T-helper 17 cell (primary cell): Measurements from ENCODE around the gene TRANK1. TPM values are rescaled to one million over a fixed set of nuclear protein-coding genes. Genes with fewer than 3 reads are reported as not detected.
A peak's percentile ranks its signal among the peaks of the same experiment; 100 is the strongest.
"Not testable (repeated sequence)": the region's sequence is repeated elsewhere in the genome, so short reads cannot be mapped to it uniquely, and the experiment has no call there.

Experiments
- ATAC-seq: fragments of 150-1000 bp; cut with Tn5 transposase; 2 replicates; pipeline ENCODE4 v1.10.0; 2021; ENCODE audit warnings: mild to moderate bottlenecking, moderate library complexity
- DNase-seq, 3 donors: peaks; one replicate each; pipeline versions ENCODE4 v3.0.0 to v3.0.0-alpha.2; 2020 to 2021
- H3K9me3 ChIP-seq: one replicate; pipeline ENCODE4 v1.7.0; 2013; ENCODE audit warnings: low read length, mild to moderate bottlenecking; ENCODE audit not compliant: control insufficient read depth, poor library complexity, severe bottlenecking
- H3K27ac Mint-ChIP-seq: one replicate; pipeline ENCODE4 v1.8.0; 2022; ENCODE audit warnings: mild to moderate bottlenecking, moderate library complexity, mixed read lengths
- H3K27me3 Mint-ChIP-seq: one replicate; pipeline ENCODE4 v1.8.0; 2022; ENCODE audit warnings: mixed read lengths
- H3K36me3 Mint-ChIP-seq: one replicate; pipeline ENCODE4 v1.8.0; 2022; ENCODE audit warnings: low read depth, mixed read lengths
- H3K4me1 Mint-ChIP-seq: one replicate; pipeline ENCODE4 v1.8.0; 2022; ENCODE audit warnings: mild to moderate bottlenecking, mixed read lengths
- H3K4me3 Mint-ChIP-seq: one replicate; pipeline ENCODE4 v1.8.0; 2022; ENCODE audit warnings: mild to moderate bottlenecking, moderate library complexity, mixed read lengths
- total RNA-seq, 4 donors: library from RNA in 2 of 4; stranded (reverse) in 2 of 4; gene quantifications; one replicate each; pipeline ENCODE4 v1.2.3 and lab custom pipeline; 2022 to 2026

The TRANK1 gene
- total RNA-seq, 2 donors from 2014 or later: 64.7 to 89.7 TPM

DNA sequence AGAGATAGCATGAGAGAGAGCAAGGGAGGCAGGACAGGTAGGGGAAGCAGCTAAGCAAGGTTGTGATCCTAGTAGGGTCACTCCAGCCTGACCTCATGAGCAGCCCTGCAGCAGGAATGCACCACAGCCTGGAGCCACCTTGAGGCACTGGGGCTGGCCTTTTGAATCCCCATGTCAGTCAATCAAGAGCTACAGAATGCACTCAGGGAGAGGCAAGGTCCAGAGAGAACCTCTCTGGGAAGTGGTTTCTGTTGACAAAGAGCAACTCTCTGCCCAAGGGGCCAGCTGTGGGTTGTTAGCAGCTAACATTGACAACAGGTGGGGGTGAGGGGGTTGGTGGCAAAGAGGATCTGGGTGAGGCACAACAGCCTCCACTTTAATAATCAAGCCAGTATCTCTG is 54.6 kb downstream of the TRANK1 start:
- H3K36me3 Mint-ChIP-seq: peaks cover 6% of the 10 kb centered on the region
- no peak for DNase-seq

DNA sequence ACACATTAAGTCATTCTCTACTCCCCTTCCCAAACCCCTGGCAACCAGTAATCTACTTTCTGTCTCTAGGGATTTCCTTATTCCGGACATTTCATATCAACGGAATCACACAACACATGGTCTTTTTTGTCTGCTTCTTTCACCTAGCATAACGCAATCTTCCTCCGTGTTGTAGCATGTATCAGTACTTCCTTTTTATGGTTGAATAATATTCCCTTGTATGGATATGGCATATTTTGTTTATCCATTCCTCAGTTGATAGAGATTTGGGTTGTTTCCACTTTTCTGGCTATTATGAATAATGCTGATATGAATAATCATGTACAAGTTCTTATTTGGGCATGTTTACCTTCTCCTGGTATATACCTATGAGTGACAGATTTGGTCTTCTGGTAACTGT is 63.1 kb downstream of the TRANK1 start:
- peak overlapping the region; percentile 77 for H3K27ac Mint-ChIP-seq
- no peaks in the 10 kb centered on the region for H3K27me3 Mint-ChIP-seq
- no peaks in the 10 kb centered on the region for H3K9me3 ChIP-seq
- DNase-seq (no peak), ATAC-seq (no peak)
- peaks cover 15% of the 10 kb centered on the region for H3K36me3 Mint-ChIP-seq
- H3K4me3 Mint-ChIP-seq: no peak overlapping the region
- H3K4me1 Mint-ChIP-seq: peaks cover 32% of the 10 kb centered on the region

More for the DNA sequence above, 54.6 kb downstream of the TRANK1 start:
- Mint-ChIP-seq H3K4me1 (peaks cover 26% of the 10 kb centered on the region), H3K4me3 (no peak overlapping the region), H3K27me3 (no peaks in the 10 kb centered on the region), H3K27ac (peak overlapping the region; percentile 91)
- ATAC-seq: no peak
- no peaks in the 10 kb centered on the region for H3K9me3 ChIP-seq

DNA sequence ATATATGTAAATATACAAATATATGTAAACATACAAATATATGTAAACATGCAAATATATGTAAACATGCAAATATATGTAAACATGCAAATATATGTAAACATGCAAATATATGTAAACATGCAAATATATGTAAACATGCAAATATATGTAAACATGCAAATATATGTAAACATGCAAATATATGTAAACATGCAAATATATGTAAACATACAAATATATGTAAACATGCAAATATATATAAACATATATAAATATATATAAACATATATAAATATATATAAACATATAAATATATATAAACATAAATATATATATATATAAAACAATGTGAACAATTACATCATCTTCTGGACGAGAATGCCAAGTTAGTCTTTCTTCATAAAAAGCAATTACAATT is 65.0 kb downstream of the TRANK1 start:
- ATAC-seq, H3K27me3 Mint-ChIP-seq, H3K4me3 Mint-ChIP-seq, DNase-seq, H3K9me3 ChIP-seq, H3K27ac Mint-ChIP-seq: not testable (repeated sequence)
- Mint-ChIP-seq H3K36me3 (peaks cover 12% of the 10 kb centered on the region), H3K4me1 (peaks cover 45% of the 10 kb centered on the region)

DNA sequence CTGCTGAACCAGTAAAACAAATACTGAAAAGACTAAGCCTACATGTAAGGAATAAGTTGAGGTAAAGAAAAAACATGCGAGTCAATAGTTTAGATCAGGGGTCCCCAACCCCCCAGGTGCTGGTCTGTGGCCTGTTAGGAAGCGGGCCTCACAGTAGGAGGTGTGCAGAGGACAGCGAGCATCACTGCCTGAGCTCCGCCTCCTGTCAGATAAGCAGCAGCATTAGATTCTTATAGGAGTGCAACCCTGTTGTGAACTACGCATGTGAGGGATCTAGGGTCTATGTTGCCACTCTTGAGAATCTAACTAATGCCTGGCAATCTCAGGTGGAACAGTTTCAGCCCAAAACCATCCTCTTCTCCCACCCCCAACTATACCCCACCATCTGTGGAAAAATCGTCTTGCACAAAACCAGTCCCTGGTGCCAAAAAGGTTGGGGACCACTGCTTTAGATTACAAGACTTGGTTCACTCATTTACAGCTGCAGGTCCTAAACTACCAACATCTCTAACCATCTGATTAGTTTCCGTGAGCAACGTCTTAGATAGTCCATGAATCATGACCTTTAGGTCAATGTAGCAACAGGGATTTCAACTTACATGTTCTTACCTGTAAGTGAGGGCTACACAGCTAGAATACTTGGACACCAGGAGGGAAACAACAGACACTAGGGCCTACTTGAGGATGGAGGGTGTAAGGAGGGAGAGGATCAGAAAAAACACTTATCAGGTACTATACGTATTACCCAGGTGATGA is 66.7 kb downstream of the TRANK1 start:
- peak overlapping the region; percentile 99 for H3K27ac Mint-ChIP-seq
- peak overlapping the region; percentile 25 for H3K4me3 Mint-ChIP-seq
- ATAC-seq (no peak), DNase-seq (no peak)
- H3K27me3 Mint-ChIP-seq: no peaks in the 10 kb centered on the region
- H3K9me3 ChIP-seq: no peaks in the 10 kb centered on the region
- H3K4me1 Mint-ChIP-seq: peaks cover 39% of the 10 kb centered on the region
- H3K36me3 Mint-ChIP-seq: peaks cover 6% of the 10 kb centered on the region

DNA sequence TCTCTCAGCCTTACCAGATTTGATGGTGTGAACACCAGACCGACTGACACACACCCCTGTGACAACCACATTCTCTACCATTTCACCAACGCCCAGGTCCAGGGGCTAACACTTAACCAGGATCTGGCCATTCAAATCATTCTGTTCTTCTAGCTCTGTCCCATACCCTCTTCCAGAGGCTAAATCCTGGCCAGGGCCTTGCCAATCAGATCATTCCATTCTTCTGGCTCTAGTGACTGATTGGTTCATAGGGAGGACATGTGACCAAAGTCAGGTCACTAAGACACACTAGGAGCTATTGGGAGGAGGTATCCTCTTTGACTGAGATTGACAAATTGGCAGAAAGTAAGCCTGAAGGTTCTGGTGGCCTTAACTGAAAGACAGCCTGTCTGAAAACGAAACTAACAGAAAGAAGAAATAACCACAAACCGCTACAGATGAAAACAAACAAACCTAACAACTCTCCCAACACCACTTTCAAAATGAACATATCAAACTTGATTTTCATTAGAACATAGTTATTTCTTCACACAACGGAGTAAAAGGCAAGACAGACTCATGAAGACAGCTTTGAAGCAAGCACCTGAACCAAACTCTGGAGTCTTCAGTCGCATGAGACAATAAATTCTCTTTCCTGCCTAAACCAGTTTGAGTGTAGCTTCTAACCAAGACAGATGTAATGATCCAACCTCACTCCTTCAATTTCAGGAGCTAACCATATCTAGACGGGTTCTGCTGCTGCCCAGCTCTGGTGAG is 68.5 kb downstream of the TRANK1 start:
- ATAC-seq (peak; percentile 97), DNase-seq (no peak)
- Mint-ChIP-seq H3K27ac (peak overlapping the region; percentile 99), H3K4me1 (peaks cover 43% of the 10 kb centered on the region), H3K36me3 (peaks cover 7% of the 10 kb centered on the region), H3K27me3 (no peaks in the 10 kb centered on the region), H3K4me3 (peak overlapping the region; percentile 89)
- H3K9me3 ChIP-seq: no peaks in the 10 kb centered on the region

DNA sequence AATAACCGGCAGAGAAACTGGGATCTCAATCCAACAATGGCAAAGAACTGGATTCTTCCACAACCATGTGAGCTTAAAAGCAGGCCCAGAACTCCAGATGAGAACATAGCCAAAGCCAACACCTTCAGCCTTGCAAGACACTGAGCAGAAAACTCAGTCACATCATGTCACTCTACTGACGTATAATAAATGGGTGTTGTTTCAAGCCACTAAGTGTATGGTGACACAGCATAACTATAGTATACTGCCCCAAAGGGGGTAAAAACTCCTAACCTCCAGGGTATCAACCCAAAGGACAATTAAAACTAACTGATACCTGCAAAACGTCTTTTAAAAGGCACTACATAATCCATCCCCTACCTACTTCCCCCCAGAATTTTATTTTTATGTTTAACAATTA is 69.5 kb downstream of the TRANK1 start:
- Mint-ChIP-seq H3K27me3 (no peaks in the 10 kb centered on the region), H3K4me1 (peaks cover 42% of the 10 kb centered on the region), H3K27ac (peak overlapping the region; percentile 99), H3K4me3 (no peak overlapping the region), H3K36me3 (peaks cover 6% of the 10 kb centered on the region)
- DNase-seq (no peak), ATAC-seq (no peak)
- no peaks in the 10 kb centered on the region for H3K9me3 ChIP-seq

DNA sequence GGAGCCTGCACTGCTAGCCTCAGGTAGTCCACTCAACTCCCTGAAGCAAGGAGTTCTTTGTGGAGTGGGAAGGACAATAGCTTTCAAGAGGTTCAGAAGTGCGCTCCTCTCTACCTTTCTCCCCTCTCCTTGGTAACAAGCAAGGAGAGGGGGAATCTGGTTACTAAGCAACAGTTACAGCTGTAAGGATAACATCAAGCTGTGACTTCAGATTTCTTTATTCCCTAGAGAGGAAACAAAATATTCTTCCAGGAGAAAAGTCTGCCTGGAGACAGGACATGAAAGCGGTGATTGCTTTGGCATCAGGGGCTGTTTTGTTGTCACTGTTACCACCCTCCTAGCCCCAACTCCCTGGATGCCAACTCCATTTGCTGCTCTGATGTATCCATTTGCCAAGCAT is 70.4 kb downstream of the TRANK1 start:
- peaks cover 41% of the 10 kb centered on the region for H3K4me1 Mint-ChIP-seq
- DNase-seq (no peak), ATAC-seq (no peak)
- H3K9me3 ChIP-seq: no peaks in the 10 kb centered on the region
- peak overlapping the region; percentile 99 for H3K27ac Mint-ChIP-seq
- H3K4me3 Mint-ChIP-seq: no peak overlapping the region
- H3K27me3 Mint-ChIP-seq: no peaks in the 10 kb centered on the region
- H3K36me3 Mint-ChIP-seq: peaks cover 7% of the 10 kb centered on the region

DNA sequence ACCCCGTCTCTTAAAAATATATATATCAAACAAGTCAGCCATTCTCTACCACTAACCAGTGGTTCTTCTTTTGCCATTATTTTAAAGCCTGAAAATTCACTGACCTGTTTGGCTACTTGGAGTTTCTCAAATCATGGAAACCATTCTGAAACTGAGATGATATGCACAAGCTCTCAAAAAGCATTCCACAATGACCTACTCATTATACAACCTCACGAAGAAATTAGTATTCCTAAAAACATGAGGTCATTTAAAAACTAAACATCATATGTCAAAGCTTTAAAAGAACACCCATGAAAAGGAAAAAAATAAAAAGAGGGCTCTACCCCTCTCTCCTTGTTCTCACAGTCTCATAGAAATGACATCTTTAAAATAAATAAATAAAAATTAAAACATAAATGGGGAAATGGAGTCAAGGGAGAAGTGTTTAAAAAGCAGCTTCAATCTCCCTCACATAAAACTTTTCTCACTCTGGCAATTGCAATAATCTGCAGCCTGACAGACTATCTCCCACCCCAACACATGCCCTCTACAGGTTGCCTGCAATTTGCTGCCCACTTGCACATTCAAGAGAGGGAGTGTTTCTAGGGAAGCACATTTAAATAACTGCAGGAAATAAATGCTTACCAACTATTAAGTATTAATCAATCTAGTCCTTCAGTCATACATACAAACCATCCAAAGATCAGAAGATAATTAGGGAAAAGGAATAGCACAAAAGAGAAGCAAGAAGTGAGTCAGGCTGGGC is 73.3 kb downstream of the TRANK1 start:
- no peaks in the 10 kb centered on the region for H3K9me3 ChIP-seq
- DNase-seq (no peak), ATAC-seq (no peak)
- H3K4me3 Mint-ChIP-seq: no peak overlapping the region
- peaks cover 40% of the 10 kb centered on the region for H3K4me1 Mint-ChIP-seq
- H3K27ac Mint-ChIP-seq: no peak overlapping the region
- no peaks in the 10 kb centered on the region for H3K27me3 Mint-ChIP-seq
- H3K36me3 Mint-ChIP-seq: peaks cover 10% of the 10 kb centered on the region

DNA sequence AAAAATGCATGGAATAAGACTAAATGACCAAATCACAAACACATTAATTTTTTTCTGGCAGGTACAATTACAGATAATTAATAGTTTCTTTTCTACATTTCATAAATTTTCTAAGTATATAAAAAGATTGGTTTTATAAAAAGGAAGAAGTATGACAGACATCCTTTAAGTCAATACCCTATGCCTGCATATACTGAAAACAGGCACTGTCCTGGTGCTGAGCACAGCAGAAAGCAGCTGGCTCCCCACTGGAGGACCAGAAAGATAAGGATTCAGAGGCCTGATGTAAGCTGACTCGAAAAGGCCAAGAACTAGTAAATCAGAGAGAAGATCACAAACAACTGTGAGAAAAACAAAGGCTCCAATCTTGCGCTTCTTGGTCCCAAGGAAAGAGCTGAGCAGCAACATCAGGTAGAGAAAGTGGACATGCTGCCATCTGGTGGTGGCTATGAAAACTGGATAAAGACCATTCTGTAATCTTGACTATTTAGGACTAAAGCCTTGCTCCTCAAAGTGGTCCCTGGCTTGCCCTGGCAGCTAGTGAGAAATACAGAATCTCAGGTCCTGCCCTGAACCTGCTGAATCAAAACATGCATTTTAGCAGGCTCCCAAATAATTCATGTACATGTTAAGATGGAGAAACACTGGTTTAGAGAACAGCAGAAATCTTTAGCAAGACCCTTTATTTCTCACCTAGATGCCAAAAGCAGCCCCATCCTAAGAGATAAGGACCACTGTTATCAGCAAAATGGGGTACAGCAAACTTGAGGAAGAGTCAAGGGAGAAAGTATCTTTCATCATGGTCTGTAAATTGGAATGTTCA is 76.0 kb downstream of the TRANK1 start:
- Mint-ChIP-seq H3K27me3 (no peaks in the 10 kb centered on the region), H3K36me3 (peaks cover 16% of the 10 kb centered on the region), H3K4me1 (peaks cover 35% of the 10 kb centered on the region), H3K27ac (no peak overlapping the region), H3K4me3 (no peak overlapping the region)
- H3K9me3 ChIP-seq: no peaks in the 10 kb centered on the region
- ATAC-seq (peak; percentile 89), DNase-seq (peak in 1 of 3 donors; percentile 32)

DNA sequence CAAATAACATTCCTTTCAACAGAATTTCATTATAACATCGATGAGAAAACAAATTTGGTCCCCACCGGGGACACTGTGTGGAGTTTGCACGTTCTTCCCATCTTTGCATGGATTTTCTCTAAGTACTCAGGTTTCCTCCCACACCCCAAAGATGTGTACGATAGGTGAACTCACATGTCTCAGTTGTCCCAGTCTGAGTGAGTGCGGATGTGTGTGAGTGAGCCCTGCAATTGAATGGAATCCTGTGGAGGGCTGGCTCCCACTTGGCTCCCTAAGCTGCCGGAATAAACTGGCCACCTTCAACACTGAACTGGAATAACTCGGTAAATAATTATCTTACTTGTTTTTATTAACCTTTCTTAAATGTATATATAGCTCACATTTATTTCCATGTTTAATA is 77.0 kb downstream of the TRANK1 start:
- no peak for DNase-seq
- ATAC-seq: no peak
- Mint-ChIP-seq H3K27ac (peak overlapping the region; percentile 83), H3K4me3 (no peak overlapping the region), H3K27me3 (no peaks in the 10 kb centered on the region), H3K36me3 (peaks cover 18% of the 10 kb centered on the region), H3K4me1 (peaks cover 37% of the 10 kb centered on the region)
- H3K9me3 ChIP-seq: no peaks in the 10 kb centered on the region

DNA sequence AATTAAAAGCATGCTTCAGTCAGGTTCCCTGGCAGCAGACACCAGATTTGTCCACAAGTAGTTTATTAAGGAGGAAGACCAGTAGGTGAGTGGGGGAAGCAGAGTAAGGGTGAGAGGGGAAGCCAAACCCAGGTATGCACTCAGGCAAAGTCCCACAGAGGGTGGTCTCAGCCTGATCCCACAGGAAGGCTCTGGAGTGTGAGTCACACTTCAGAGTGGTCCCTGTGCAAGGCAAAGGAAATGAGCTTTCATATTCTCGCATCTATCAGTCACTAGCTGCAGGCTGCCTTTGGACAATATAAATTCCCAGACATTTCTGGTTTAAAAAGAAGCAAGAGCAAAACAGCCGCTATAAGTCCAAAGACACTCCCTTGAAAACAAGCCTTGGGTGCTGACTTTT is 78.5 kb downstream of the TRANK1 start:
- Mint-ChIP-seq H3K27me3 (no peaks in the 10 kb centered on the region), H3K27ac (peak overlapping the region; percentile 83), H3K4me1 (peaks cover 30% of the 10 kb centered on the region), H3K36me3 (peaks cover 18% of the 10 kb centered on the region), H3K4me3 (no peak overlapping the region)
- no peaks in the 10 kb centered on the region for H3K9me3 ChIP-seq
- DNase-seq (no peak), ATAC-seq (no peak)

DNA sequence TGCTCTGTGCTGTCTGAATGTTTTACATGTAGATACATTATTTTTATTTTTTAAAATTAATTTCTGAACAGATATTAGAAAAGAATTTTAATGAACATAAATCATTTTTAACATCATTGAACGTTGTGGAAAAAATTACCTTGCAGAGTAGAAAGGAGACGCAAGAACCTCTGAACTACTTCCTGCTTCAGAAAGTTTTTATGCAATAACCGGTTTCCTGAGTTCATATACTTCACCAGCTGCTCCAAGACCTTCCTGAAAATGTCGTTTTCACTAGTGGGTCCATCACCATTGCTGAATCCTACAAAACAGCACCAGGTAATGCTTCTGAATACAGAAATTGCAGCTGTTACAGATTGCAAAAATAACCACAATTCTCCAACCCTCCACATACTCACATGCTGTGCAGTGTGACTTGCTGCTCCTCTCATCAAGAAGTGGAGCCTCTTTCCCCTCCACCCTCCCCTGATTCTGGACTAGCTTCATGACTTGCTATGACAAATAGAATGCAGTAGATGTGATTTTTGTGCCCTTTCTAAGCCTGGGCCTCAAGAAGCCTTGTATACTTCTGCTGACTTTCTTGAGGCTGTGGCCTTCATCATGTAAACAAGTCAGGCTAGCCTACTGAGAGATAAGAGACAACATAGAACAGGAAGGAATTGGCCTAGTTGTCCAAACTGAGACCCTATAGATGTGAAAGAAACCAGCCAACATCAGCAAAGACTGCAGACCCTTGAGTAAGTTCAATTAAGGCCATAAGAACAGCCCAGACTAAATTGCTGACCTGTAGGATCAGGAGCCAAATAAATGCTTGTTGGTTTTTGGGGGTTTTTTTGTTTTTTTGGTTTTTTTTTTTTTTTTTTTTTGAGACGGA is 80.4 kb downstream of the TRANK1 start:
- H3K9me3 ChIP-seq: no peaks in the 10 kb centered on the region
- Mint-ChIP-seq H3K27ac (peak overlapping the region; percentile 11), H3K36me3 (peaks cover 22% of the 10 kb centered on the region), H3K4me3 (peak overlapping the region; percentile 31), H3K27me3 (no peaks in the 10 kb centered on the region), H3K4me1 (peaks cover 29% of the 10 kb centered on the region)
- DNase-seq: no peak
- ATAC-seq: no peak
